Parathyroid adenoma (tissue), 2 donors: ENCODE measurements around the gene NFATC4.

Experiments used
- H2AFZ ChIP-seq: fragments of 300-600 bp; sonication (generic); one replicate; pipeline ENCODE4 v1.7.0; 2017; ENCODE audit warnings: antibody characterized with exemption, mild to moderate bottlenecking
- H3K27ac ChIP-seq: fragments of 300-600 bp; sonication (generic); one replicate; pipeline ENCODE4 v1.7.0; 2017
- H3K27me3 ChIP-seq: fragments of 300-600 bp; sonication (generic); one replicate; pipeline ENCODE4 v1.7.0; 2017; ENCODE audit warnings: low read length; ENCODE audit not compliant: control insufficient read depth, insufficient read depth
- H3K36me3 ChIP-seq: fragments of 300-600 bp; sonication (generic); one replicate; pipeline ENCODE4 v1.7.0; 2017; ENCODE audit warnings: low read length; ENCODE audit not compliant: control insufficient read depth, insufficient read depth
- H3K4me1 ChIP-seq: fragments of 300-600 bp; sonication (generic); one replicate; pipeline ENCODE4 v1.7.0; 2017; ENCODE audit warnings: control low read depth
- H3K4me2 ChIP-seq: fragments of 300-600 bp; sonication (generic); one replicate; pipeline ENCODE4 v1.7.0; 2017; ENCODE audit warnings: low read length
- H3K4me3 ChIP-seq: fragments of 300-600 bp; sonication (generic); one replicate; pipeline ENCODE4 v1.7.0; 2017; ENCODE audit warnings: low read depth, low read length
- H3K79me2 ChIP-seq: fragments of 300-600 bp; sonication (generic); one replicate; pipeline ENCODE4 v1.7.0; 2017; ENCODE audit warnings: control low read depth
- H3K9ac ChIP-seq: fragments of 300-600 bp; sonication (generic); one replicate; pipeline ENCODE4 v1.7.0; 2017; ENCODE audit warnings: mild to moderate bottlenecking
- H3K9me3 ChIP-seq: fragments of 300-600 bp; sonication (generic); one replicate; pipeline ENCODE4 v1.7.0; 2017; ENCODE audit warnings: low read length; ENCODE audit not compliant: control insufficient read depth
- TF ChIP-seq, protein P1 (sequence below): fragments of 300-600 bp; sonication (generic); IDR thresholded peaks from one replicate; pipeline ENCODE4 v1.7.0; 2017; ENCODE audit warnings: antibody characterized with exemption, mild to moderate bottlenecking
- donor health status: primary hyperparathyroidism.

NFATC4 gene

DNA sequence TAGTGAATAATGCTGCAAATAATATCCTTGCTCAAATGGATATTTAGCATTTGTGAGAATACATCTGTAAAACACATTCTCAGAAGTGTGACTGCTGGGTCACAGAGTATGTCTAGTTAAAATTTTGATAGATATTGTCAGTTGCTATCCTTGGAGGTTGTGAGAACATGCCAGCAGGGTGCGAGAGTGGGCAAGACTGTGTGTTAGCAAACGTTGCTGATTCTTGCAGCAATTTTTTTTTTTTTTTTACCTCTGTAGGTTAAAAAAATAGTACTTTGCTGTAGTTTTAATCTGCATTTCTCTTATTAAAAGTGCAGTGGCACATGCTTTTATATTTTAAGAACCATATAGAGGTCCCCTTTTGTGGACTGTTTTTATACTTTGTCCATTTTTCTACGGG lies 26.3 kb downstream of the NFATC4 start:
- Histone ChIP-seq H3K4me2 (no peak overlapping the region), H3K9me3 (no peaks in the 10 kb centered on the region), H3K36me3 (no peaks in the 10 kb centered on the region), H3K79me2 (no peaks in the 10 kb centered on the region), H3K27me3 (no peaks in the 10 kb centered on the region), H3K4me3 (no peak overlapping the region), H2AFZ (no peak overlapping the region), H3K4me1 (peaks cover under 1% of the 10 kb centered on the region), H3K9ac (no peak overlapping the region), H3K27ac (no peak overlapping the region)
- TF ChIP-seq, protein P1, sequence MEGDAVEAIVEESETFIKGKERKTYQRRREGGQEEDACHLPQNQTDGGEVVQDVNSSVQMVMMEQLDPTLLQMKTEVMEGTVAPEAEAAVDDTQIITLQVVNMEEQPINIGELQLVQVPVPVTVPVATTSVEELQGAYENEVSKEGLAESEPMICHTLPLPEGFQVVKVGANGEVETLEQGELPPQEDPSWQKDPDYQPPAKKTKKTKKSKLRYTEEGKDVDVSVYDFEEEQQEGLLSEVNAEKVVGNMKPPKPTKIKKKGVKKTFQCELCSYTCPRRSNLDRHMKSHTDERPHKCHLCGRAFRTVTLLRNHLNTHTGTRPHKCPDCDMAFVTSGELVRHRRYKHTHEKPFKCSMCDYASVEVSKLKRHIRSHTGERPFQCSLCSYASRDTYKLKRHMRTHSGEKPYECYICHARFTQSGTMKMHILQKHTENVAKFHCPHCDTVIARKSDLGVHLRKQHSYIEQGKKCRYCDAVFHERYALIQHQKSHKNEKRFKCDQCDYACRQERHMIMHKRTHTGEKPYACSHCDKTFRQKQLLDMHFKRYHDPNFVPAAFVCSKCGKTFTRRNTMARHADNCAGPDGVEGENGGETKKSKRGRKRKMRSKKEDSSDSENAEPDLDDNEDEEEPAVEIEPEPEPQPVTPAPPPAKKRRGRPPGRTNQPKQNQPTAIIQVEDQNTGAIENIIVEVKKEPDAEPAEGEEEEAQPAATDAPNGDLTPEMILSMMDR = no peak

DNA sequence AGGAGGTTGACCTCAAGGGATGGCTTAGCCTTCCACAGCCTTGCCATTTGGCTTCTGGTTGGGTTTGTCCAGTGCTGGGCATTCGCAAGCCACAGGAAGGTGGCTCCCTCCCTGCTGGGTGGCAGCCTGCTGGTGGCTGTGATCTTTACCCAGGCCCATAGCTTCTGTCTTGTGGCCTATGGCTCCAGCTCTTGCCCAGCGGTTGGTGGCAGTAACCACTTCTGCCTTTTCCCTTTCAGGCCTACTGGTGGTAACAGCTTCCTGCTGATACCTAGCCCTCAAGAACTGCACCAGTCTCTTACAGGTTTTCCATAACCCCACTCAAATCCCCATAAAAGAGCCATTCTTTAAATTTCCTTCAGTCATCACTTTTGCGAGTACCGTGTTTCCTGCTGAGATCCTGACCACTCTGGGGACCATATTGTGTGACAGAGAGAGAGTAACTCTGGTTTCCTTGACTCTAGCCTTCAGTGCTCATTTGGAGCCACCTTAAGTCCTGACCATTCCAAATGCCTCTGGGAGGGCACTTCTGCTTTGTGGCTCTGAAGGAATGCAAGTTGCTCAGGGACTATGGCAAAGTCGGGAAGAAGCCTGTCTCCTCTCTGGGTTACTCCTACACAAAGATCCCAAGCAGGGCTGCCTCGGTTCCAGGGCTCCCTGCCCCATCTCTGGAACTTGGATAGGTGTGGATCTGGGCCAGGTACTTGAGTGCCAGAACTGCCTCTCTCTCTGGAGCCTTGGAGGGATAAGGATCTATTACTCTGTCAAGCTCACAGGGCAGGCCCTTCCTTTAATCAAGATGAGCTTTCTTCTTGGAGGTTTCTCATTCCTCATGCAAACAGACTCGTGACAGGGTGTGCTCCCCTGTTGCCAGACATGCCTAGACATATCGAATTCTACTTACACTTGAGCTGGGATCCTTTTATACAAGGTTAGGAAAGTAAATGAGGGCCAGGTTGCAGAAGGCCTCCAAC lies 27.9 kb downstream of the NFATC4 start:
- Histone ChIP-seq H3K4me1 (peaks cover 13% of the 10 kb centered on the region), H3K79me2 (peaks cover 2% of the 10 kb centered on the region), H2AFZ (peak overlapping the region; percentile 45), H3K4me2 (no peak overlapping the region), H3K9ac (no peak overlapping the region), H3K9me3 (no peaks in the 10 kb centered on the region), H3K4me3 (no peak overlapping the region), H3K27me3 (no peaks in the 10 kb centered on the region), H3K36me3 (no peaks in the 10 kb centered on the region), H3K27ac (peak overlapping the region; percentile 16)
- TF ChIP-seq, protein P1 = no peak

DNA sequence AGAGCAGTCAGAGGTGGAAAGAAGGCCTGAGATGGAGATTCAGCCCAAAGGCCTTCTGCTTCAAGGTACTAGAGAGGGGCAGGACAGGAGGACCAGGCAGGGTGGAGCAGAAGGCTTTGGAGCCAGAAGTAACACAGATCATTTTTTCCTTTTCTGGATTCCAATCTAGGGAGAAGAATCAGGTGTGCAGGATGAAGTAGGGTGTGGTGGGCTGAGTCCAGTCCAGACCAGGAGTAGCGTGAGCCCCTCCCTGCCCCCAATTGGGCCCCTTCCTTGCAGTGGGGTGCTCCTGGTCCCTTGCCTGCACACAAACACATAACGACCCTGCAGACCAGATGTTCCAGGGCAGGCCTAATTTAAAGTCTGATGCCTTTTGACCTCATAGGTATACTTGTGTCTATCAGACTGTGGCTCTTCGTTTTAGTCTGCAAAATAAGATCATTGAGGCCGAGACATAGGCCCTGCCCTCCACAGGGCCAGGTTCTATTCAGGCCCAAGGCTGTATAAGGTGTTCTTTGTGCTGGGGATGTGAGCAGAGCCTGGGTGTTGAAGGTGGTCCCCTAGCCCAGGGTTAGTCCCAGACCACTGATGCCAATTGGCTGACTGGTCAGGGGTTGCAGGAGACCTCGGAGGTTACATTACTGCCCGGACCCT lies 29.8 kb downstream of the NFATC4 start:
- Histone ChIP-seq H3K4me1 (peaks cover 16% of the 10 kb centered on the region), H3K27me3 (no peaks in the 10 kb centered on the region), H3K36me3 (no peaks in the 10 kb centered on the region), H3K4me3 (no peak overlapping the region), H3K4me2 (no peak overlapping the region), H3K9me3 (no peaks in the 10 kb centered on the region), H3K79me2 (peaks cover 2% of the 10 kb centered on the region), H3K9ac (no peak overlapping the region), H2AFZ (peak overlapping the region; percentile 10), H3K27ac (peak overlapping the region; percentile 8)
- TF ChIP-seq, protein P1 = no peak

DNA sequence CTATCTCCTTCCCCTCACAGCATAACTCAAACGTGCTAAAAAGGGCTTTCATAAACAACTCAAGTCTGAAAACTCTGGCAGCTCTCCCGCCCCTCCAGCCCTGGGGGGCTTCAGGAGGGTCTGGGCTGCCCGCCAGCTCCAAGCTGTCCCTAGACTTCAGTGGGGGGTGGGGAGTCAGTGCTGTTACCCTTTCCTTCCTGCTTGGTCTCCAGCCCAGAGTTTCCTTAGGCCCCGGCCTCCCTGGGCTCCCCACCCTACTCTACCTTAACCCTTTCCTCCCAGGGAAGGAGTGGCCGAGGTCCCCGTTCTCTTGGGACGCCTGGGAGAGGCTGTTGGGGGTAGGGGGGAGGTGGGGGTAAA lies 30.3 kb downstream of the NFATC4 start:
- Histone ChIP-seq H3K79me2 (peaks cover 2% of the 10 kb centered on the region), H3K9ac (no peak overlapping the region), H3K4me1 (peaks cover 16% of the 10 kb centered on the region), H3K27me3 (no peaks in the 10 kb centered on the region), H3K36me3 (no peaks in the 10 kb centered on the region), H3K4me2 (no peak overlapping the region), H3K9me3 (no peaks in the 10 kb centered on the region), H3K4me3 (no peak overlapping the region), H2AFZ (peak overlapping the region; percentile 2), H3K27ac (peak overlapping the region; percentile 8)
- TF ChIP-seq, protein P1 = no peak
